Fibroblast of pulmonary artery (primary cell): ENCODE data around the gene LARGE1.

Source experiments
- DNase-seq: peaks from one replicate; pipeline ENCODE4 v3.0.0-alpha.2; 2010; ENCODE audit warnings: low read depth
- H3K4me3 ChIP-seq: replicated peaks from 2 replicates; pipeline ENCODE4 v1.5.1; 2011; ENCODE audit warnings: low read depth, mild to moderate bottlenecking, control low read depth, low read length, moderate library complexity
- CTCF ChIP-seq: IDR thresholded peaks from 2 replicates; pipeline ENCODE4 v1.5.1; 2011; ENCODE audit warnings: mild to moderate bottlenecking, control low read depth, low read length, inconsistent platforms; ENCODE audit errors: missing control alignments

The LARGE1 gene

DNA sequence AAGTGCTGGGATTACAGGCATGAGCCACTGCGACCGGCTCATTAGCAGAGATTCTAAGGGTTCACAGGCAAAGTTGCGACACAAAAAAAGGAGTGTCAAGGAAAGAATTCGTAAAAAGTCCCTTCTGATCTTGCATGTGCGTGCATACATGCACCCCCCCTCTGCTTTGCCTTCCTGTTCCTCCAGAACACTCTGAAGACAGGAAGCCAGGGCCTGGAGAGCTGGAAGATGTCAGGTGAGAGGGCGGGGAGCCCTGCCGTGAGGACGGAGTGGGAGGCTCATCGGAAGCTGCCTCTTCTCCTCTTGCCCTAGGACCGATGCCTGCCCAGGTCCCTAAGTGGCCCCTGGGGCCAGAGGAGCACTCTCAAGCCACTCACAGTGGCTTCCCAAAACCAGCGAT is 89.1 kb downstream of the LARGE1 start:
- no peak for DNase-seq
- H3K4me3 ChIP-seq: no peak overlapping the region
- no peak for TF ChIP-seq CTCF

- TF ChIP-seq CTCF: no peak
- H3K4me3 ChIP-seq: no peak overlapping the region
- no peak for DNase-seq
Measured at GRCh38 chr22:33829546-33830280, 90.6 kb downstream of the LARGE1 start.

GRCh38 chr22:33828302-33828701 is 92.0 kb downstream of the LARGE1 start:
- no peak for TF ChIP-seq CTCF
- H3K4me3 ChIP-seq: no peak overlapping the region
- DNase-seq: no peak

DNA sequence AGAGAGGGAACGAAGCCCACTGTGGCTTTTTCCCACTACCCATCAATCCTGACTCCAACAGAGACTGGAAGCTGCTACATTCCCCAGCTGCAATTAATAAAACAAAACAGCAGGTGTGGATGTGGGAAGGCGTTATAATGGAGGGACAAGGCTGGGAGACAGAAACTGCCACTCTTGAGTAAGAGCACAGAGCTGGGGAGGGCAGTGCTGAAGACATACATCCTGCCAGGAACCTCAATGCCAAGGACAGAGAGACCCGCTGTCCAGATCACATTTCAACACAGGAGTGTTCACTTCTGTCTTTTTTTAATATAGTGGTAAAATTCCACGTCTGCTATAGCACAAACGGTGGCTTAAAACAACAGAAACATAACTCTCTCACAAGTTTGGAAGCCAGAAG is 94.5 kb downstream of the LARGE1 start:
- H3K4me3 ChIP-seq: no peak overlapping the region
- TF ChIP-seq CTCF: no peak
- no peak for DNase-seq

DNA sequence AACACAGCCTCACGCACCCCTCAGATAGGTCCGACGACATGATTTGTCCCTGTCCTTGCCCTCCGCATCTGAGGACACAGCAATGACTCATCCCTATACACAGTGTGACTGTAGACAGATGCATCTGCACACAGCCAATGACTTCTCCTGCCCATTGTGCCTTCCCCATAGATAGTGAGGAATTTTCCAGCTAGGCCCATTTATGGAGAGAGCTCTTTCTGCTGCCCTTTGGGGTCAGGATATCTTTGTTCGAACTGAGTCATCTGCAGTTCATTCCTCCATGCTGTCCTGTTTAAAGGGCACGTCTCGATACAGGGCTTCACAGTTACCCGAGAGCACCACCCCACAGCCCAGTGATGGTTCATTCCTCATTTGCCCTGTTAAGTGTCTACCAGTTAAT is 96.7 kb downstream of the LARGE1 start:
- DNase-seq: peak; percentile 37
- no peak for TF ChIP-seq CTCF

DNA sequence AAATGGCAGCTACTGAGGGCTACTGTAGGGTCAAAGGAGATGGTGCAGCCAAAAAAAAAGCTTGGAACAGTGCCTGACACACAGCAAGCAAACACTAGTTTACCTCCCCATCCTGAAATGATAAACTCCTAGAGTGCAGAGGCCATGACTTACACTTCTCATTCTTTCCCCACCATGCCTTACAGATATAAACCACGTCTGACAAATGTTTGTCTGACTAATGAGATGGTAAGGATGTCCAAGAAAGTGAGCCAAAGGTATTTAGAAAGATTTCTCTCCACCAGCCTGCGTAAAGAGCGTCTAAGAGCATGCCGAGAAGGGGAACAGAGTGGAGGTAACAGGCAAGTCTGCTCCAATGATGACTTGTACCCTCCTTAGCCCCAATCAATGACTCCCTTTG is 99.0 kb downstream of the LARGE1 start:
- peak; percentile 3 for DNase-seq
- H3K4me3 ChIP-seq: no peak overlapping the region
- TF ChIP-seq CTCF: no peak

More for the DNA sequence above, 96.7 kb downstream of the LARGE1 start:
- H3K4me3 ChIP-seq: no peak overlapping the region

DNA sequence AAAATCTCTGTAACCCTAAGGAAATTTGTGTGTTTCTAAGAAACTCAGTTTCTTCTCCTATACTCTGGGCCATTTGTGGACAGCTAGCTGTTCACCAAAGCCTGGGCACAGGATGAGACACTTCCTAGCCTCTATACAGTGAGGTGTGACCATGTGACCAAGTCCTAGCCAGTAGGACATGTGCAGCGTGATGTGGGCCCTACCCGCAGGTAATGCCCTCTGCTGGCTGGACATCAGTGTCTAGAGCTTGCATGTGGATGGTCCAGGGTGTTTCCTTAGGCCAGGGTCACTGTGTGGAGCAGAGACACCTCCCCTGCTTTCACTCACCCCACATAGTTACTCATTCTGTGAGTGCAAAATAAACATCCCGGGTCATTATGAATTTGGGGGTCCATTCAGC is 100.5 kb downstream of the LARGE1 start:
- DNase-seq: no peak
- no peak overlapping the region for H3K4me3 ChIP-seq
- no peak for TF ChIP-seq CTCF
